Measurements from ENCODE around the gene NOL4L.

Gene NOL4L, protein sequence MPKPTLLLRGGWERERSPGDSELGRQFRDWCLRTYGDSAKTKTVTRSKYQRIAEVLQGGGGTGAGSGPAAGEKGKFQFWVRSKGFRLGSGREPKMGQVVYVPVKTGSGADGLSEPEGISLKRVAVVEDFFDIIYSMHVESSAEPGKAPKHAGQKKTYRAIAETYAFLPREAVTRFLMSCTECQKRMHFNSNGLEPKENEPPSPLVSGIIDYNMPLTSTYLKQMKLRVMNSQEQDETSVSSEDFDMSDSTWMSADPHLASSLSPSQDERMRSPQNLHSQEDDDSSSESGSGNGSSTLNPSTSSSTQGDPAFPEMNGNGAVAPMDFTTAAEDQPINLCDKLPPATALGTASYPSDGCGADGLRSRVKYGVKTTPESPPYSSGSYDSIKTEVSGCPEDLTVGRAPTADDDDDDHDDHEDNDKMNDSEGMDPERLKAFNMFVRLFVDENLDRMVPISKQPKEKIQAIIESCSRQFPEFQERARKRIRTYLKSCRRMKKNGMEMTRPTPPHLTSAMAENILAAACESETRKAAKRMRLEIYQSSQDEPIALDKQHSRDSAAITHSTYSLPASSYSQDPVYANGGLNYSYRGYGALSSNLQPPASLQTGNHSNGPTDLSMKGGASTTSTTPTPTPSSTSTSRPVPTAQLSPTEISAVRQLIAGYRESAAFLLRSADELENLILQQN

DNA sequence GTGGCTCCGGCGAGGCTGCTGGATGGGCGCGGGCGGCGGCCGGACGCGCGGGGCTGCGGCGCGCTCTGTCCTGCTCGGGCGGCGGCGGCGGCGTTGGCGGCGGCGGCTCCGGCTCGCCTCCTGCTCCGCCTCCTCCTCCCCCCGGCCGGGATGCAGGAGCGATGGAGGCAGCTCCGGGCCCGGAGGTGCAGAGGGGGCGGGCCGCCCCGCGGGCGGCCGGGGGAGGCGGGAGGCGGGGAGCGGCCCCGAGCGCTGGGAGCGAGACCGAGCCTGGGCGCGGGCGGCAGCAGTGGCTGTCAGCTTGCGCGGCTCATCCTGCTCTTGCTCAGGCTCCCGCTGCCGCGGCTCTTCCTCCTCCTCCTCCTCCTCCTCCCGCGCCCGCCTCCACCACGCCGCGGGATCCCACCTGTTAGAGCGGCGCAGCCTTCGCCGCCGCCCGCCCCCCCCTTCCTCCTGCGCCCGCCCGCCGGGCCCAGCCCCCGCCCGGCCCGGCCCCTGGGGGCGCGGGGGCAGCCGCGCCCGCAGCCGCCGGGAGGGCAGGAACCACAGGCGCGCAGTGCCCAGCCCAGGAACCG is at the start of gene NOL4L:
Gene NOL4L (minus strand): TSS at position 323 of the 575 bp plus-strand sequence. CDS start 443 bp downstream, outside the sequence.
- DNase-seq, result peak; percentile 50

DNA sequence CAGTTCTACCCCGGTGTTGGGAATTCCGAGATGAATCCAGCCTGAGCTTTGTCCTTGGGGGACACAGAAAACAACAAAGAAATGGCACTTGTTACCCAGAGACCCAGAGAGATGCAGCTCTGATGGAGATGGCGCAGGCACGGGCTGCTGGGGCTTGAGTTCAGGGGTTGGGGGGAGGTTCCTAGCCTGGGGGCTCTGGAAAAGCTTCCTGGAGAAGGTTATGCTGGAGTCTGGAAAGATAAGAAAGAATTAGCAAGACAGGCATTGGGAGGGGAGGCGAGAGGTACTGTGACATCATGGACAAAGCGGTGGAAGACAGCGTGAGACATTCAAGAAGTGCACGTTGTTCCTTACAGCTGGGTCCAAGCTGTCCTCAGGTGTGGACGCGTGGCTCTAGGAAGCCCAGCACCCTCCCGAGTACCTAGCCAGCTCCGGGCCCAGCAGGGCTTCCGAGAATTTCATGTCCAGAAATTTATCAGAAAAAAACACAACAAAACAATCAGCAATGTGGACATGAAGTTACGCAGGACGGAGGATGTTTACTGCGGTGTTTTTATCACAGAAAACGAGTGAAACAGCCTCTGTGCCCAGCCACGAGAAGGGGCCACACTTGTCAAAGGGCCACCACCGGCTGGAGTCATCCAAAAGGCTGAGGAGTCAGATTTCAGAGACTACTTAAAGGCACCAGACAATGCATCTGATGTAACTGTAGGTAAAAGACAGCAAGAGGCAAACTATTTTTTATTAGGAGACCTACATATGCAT is 49.1 kb upstream of the NOL4L start:
- no peak for DNase-seq

DNA sequence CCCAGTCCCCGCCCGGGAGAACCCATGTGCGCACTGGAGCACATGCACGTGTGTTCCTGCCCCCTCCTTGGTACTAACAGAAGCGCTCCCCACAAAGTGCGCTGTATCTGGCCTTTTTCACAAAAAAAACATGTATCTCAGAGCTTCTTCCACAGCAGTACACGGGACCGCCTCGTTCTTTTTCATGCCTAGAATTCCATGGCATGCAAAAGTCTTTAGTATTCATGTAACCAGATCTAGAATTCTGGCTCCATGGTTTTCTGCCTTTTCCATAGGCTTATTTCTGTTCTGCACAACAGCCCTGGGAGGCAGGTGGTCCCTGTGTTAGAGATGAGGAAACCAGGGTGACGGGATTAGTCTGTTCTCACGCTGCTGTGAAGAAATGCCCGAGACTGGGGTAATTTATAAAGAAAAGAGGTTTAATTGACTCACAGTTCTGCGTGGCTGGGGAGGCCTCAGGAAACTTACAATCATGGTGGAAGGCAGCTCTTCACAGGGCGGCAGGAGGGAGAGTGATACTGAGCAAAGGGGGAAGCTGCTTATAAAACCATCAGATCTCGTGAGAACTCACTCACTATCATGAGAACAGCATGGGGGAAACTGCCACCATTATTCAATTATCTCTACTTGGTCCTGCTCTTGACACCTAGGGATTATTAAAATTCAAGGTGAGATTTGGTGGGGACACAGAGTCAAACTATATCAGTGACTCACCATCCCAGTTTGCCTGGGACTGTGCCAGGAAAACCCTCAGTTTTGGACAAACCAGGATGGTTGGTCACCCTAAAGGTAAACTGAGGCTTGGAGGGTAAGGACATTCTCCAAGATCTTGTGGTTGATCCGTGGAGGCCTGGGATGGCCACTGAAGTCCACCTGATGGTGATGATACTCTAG is 47.6 kb upstream of the NOL4L start:
- no peak for DNase-seq

DNA sequence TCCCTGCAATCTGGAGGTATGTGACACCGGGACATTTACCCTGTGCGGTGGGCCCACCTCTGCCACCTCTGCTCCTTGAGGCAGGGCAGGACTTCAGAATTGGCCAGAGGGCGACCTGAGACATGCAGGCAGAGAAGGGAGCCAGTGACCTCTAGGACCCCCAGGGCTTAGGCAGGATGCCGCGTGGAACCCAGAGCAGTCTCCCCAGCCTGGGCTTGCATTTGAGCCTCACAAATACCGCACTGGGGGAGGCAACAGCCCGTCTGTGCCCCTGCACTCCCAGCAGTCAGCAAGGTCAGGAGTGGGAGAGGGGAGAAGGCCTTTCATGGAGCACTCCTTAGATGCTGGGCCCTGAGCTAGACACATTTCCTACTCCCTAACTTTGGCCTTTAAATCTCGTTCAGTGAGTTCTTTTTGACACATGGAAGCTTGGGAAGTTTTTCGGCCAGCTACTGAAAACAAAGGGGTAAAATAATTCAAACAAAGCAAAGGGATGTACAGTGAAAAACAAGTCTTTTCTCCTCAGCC is 46.9 kb upstream of the NOL4L start:
- no peak for DNase-seq

- DNase-seq, result no peak
Observed at GRCh38 chr20:32629813-32630212, 44.7 kb upstream of the NOL4L start.

DNA sequence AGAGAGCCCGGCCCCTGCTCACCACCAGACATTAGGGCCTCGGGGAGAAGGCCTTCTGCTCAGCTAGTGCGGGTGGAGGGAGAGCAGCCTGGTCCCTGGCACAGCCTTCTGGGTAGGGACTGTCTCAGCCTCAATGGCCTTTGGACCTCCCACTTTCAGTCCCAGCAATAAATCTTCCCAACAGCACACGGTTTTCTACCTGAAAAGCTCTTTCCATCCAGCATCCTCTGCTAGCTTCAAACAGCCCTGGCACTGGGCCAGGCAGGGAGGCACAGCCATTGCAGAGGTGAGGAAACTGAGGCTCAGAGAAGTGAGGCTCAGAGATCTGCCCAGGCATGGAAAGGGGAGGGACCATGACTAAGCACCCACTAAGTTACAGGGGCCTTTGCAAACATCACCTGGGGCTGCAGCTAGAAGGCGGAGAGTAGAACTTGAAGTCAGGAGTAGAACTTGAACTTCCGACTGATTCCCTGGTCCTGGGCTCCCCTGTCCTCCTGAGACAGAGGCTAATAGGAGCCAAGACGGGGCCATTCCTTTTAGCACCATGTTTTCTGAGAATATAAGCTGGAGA is 43.9 kb upstream of the NOL4L start:
- DNase-seq, result no peak

- DNase-seq, result no peak
Observed at GRCh38 chr20:32626859-32627636, 41.9 kb upstream of the NOL4L start.

DNA sequence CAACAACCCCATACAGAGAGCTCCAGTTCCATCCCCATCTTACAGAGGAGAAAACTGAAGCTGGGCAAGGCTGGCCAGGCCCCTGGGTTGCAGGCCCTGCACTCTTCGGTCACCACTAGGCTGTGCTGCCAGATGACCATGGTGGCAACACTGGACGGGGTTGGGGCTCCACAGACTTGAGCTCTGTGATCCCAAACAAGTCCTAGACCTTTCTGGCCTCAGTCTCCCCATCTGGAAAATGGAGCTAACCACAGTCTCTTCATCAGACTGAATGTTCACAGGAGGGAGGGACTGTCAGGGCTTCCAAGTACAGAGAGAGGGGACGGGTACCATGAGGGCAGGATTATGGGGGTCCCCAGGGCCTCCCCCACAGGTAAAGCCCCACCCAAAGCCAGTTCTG is 41.3 kb upstream of the NOL4L start:
- no peak for DNase-seq

- DNase-seq, result no peak
Observed at GRCh38 chr20:32625996-32626395, 40.9 kb upstream of the NOL4L start.

DNA sequence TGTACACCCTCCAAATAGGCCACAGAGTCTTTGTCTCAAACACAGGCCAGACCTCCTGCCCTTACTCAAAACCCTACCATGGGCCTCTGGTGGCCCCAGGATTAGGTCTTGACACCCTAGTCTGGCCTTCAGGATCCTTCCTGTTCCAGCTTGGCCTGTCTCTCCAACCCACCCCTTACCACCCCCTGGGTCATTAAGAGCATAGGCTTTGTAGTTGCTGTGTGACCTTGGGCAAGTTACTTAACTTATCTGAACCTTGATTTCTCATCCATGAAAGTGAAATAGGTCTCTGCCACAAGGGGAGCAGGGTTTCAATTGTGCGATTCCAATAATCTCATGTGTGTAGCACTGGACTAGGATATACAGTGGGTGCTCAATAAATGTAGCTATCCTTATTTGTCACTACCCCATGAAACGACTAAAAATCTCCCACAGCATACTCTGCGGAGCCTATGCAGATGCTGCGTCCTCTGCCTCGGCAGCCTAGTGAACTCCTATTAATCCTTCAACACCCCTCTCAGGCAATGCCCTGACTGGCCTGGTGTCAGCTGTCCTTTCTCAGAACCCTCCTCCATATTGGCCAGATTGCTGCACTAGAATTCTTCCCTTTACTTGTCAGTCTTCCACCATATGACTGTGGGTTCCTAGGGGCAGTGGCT is 39.7 kb upstream of the NOL4L start:
- no peak for DNase-seq

DNA sequence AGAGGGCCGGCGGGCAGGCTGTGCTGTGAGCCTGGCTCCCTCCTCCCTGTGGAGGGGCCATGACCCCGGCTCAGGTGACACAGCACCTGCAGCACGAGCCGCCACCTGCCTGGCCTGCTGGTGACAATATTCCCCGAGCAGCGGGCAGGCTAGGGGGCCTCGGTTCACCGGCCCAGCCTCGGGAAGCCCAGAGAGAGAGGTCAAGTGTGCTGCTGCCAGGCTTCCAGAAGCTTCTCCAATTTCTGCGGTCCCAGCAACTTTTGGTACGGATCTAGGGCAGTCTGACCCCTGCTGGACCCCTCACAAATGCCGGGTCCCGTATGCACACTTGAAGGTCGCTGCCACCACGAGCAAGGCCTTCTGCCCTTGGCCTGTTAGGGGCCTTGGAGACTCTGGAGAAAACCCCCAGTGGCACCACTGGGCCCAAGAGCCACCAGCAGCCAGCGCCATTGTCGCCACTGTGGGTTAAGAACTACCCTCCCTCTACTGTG is 38.6 kb upstream of the NOL4L start:
- no peak for DNase-seq

GRCh38 chr20:32622585-32623468 is 37.7 kb upstream of the NOL4L start:
- DNase-seq, result no peak

- DNase-seq, result no peak
Observed at GRCh38 chr20:32621891-32622584, 36.9 kb upstream of the NOL4L start.

GRCh38 chr20:32621071-32621890 is 36.1 kb upstream of the NOL4L start:
- DNase-seq, result no peak

DNA sequence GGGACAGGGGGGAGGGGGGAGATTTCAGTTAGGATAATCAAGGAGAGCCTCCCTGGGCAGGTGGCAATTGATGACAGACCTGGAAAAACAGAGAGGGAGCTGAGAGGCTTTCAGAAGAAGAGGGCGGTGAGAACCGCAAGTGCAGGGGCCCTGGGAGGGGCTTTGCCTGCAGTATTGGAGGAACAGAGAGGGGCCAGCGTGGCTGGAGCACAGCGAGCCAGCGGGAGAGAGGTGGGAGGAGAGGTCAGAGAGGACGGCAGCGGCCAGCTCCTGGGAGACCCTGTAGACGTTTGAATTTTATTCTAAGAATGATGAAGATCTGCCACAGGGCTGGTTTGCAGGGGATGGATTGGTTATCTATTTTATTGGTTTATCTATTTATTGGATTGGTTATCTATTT is 34.5 kb upstream of the NOL4L start:
- no peak for DNase-seq

DNA sequence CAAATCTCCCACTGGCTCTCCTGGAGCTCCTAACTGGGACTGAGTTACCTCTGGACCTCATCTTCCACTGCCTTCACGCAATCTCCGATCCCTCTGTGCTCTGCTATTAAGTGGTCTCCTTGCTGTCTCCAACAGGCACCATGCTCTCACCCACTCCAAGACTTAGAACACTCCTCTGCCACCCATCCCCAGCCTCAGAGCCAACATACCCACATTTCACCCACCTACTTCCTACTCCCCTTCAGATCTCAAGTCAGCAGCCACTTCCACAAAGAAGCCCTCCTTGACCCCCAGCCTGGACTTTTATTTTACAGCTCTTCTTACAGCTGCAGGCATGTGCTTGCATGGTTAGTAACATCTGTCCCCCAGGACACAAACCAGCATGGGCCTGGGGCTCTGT is 29.6 kb upstream of the NOL4L start:
- no peak for DNase-seq

DNA sequence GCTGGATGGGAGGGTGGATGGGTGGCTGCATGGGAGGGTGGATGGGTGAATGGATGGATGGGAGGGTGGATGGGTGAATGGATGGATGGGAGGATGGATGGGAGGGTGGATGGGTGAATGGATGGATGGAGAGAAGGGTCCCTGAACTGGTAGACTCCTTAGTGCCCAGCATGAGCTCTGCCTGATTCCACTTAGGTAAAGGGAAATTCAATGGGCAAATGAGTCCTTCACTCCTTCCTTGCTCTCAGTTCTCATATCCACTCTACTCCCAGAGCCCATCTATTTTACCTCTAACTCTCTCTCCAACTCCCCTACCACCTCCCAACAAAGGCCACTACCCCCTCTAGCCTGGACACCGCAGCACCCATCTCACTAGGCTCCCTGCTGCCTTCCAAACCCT is 29.2 kb upstream of the NOL4L start:
- DNase-seq, result no peak

All from activated CD4-positive, alpha-beta T cell treated with anti-CD3 and anti-CD28 coated beads for 48 hours (primary cell).